ENCODE results near the gene IDH3B.

The IDH3B gene

DNA sequence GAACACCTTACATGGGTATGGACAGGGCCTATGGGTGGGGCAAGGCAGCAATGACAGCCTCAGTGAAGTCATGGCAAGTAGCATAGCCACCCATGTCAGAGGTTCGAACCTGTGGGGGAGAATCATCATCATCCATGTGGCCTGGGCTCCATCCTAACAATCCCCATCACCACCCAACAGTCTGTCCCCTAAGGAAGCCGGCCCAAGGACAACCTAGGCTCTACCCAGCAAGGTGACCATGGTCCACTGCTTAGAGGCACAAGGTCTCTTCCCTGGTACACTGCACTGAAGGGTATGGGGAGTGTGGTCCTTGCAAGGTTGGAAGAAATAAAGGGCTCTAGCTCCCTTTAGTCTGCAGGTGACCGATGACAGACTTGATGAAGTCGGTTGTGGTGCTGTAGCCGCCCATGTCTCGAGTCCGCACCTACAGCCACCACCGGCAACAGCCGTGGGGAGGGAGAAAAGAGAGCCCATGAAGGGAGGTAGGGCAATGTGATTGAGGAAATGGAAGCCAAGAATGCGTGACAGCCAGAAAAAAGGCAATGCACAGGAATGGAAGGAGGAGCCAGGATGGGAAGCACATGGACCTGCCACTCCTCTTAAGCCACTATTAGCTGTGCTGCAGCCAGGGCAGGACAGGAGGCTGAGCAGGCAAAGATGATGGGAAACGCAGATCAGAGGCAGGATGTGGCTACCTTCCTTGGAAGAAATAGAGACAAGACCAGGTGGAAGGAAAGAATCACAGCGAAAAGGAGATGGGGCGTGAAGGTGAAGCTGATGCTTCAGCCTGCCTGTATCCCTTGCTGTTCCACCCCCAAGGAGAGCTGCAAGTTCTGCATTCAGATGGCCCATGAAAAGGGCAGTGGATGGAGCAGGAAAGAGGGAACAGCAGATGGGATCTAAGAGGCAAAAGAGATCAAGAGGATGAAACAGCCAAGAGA, 5.3 kb downstream of the IDH3B start:
- DNase-seq (ENCODE audit: low read depth in 1 of 2, low spot score in 1 of 2), result no peak

DNA sequence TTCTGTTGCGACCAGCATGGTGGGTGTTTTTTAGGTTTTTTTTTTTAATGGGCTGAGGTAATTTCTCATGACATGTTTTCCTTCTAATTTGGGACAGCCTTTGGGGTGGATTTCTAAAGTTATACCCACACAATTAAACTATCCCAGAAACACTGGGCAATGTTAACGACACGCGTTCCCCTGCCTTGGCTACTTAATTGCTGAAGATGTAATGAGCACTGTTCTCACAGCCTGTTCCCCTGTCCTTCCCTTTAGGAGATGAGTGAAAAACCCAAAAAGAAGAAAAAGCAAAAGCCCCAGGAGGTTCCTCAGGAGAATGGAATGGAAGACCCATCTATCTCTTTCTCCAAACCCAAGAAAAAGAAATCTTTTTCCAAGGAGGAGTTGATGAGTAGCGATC, 6.3 kb downstream of the IDH3B start:
- DNase-seq (ENCODE audit: low read depth in 1 of 2, low spot score in 1 of 2), result no peak

DNA sequence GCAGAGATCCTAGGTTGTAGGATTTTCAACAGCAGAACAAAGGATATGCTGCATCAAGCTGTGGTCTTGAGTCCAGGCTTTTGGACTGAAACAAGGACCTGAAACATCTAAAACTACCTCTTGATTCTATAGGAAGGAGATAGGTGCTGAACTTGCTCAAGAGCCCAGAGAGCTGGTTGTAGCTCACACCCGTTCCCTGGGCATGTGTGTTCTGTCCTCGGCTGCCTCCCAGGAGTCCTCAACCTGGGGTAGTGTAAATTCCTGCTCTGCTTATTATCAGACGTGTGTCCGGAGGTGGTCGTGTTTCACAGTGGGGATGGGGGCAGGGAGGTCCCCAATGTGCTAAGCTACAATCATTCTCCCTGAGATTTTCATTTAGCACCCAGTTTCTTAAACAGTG, 6.8 kb downstream of the IDH3B start:
- DNase-seq (ENCODE audit: low read depth in 1 of 2, low spot score in 1 of 2), result no peak

DNA sequence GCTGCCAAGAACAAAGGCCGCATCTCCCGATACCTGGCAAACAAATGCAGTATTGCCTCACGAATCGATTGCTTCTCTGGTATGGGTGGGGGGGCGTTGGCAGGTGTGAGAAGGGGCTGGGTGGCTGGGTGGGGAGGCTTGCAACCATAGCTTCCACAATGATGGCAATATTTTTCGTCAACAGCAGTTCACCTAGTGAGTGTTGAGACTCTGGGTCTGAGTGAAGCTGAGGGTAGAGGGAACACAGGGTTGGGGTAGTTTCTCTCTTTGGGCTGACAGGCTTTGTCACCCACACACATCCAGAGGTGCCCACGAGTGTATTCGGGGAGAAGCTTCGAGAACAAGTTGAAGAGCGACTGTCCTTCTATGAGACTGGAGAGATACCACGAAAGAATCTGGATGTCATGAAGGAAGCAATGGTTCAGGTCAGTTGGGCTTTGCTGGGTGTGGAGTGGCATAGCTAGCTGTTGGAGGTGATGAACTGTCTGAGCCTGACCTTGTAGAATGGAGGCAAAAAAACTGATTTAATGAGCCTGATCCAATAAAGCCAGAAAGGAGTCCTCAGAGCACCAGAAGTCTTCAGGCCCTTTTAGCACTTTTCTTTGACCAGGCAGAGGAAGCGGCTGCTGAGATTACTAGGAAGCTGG, 7.4 kb downstream of the IDH3B start:
- no peak for DNase-seq (ENCODE audit: low read depth in 1 of 2, low spot score in 1 of 2)

DNA sequence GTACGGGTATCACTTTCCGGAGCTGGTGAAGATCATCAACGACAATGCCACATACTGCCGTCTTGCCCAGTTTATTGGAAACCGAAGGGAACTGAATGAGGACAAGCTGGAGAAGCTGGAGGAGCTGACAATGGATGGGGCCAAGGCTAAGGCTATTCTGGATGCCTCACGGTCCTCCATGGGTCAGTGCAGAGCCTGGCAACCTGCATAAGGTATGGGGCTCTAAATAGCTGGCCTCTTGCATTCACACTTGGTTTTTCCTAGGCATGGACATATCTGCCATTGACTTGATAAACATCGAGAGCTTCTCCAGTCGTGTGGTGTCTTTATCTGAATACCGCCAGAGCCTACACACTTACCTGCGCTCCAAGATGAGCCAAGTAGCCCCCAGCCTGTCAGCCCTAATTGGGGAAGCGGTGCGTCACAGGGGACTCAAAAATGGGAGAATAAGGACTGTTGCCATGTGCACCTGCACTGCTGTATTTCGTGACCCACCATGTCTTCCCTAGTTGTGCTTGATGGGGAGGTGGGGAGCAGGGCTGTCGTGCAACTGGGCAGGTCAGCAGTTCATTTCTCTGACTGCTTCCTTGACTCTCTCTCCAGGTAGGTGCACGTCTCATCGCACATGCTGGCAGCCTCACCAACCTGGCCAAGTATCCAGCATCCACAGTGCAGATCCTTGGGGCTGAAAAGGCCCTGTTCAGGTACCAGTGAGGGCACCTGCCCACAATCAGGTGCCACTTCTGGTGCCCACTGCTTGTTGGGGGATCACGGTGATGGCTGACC, 8.5 kb downstream of the IDH3B start:
- no peak for DNase-seq (ENCODE audit: low read depth in 1 of 2, low spot score in 1 of 2)

DNA sequence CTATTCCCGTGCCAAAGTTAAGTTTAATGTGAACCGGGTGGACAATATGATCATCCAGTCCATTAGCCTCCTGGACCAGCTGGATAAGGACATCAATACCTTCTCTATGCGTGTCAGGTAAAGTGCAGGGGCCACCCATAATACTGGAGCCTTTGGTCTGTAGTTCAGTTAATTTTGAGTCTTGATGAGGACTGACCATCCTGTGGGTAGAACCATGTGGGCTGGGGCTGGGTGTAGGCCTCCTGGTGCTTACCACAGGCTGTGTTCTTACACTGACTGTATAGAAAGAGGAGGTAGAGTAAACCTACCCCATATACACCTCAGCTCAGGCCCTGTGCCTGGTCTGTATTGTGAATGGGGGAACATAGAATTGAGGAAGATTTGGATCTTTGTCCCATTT, 9.2 kb downstream of the IDH3B start:
- DNase-seq (ENCODE audit: low read depth in 1 of 2, low spot score in 1 of 2), result no peak

DNA sequence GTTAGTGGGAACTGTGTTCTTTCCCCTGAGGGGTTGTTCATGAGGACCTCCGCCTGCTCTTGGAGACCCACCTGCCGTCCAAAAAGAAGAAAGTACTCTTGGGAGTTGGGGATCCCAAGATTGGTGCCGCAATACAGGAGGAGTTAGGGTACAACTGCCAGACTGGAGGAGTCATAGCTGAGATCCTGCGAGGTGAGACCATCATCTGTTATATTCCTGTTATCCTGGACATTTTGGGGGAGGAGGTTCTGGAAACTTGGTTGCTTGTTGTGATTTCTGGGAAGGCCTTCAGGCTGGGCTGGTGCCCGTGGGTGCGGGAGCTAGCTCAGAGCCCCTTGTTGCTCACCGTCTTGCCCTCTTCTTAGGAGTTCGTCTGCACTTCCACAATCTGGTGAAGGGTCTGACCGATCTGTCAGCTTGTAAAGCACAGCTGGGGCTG, 9.6 kb downstream of the IDH3B start:
- no peak for DNase-seq (ENCODE audit: low read depth in 1 of 2, low spot score in 1 of 2)

DNA sequence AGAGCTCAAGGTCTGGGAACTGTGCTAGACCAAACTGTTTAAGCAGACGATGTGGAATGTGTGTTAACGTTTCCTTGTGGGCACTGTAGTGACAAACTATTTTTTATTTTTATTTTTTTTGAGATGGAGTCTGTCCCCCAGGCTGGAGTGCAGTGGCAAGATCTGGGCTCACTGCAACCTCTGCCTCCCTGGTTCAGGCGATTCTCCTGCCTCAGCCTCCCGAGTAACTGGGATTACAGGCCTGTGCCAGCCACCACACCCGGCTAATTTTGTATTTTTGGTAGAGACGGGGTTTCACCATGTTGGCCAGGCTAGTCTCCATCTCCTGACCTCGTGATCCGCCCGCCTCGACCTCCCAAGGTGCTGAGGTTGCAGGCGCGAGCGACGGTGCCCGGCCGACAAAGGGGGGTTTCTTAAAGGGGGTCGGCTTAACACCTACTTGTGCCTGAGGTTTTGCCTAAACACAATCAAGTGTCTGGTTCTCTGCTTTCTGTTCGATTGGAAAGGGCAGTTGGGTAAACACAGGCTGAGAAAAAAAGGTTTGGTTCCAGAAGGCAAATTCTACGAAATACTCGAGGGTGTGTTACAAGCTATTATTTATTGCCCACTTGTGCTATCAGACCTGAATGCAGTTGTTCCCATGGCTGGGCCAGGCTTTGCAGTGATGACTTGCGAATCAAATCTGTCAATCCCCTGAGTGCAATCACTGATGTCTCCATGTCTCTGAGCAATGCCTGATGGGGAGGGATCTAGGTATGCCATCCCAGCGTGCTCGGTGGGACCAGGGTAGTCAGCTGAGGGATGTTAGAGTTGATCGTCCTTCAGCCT, 10.2 kb downstream of the IDH3B start:
- DNase-seq (ENCODE audit: low read depth in 1 of 2, low spot score in 1 of 2), result no peak

DNA sequence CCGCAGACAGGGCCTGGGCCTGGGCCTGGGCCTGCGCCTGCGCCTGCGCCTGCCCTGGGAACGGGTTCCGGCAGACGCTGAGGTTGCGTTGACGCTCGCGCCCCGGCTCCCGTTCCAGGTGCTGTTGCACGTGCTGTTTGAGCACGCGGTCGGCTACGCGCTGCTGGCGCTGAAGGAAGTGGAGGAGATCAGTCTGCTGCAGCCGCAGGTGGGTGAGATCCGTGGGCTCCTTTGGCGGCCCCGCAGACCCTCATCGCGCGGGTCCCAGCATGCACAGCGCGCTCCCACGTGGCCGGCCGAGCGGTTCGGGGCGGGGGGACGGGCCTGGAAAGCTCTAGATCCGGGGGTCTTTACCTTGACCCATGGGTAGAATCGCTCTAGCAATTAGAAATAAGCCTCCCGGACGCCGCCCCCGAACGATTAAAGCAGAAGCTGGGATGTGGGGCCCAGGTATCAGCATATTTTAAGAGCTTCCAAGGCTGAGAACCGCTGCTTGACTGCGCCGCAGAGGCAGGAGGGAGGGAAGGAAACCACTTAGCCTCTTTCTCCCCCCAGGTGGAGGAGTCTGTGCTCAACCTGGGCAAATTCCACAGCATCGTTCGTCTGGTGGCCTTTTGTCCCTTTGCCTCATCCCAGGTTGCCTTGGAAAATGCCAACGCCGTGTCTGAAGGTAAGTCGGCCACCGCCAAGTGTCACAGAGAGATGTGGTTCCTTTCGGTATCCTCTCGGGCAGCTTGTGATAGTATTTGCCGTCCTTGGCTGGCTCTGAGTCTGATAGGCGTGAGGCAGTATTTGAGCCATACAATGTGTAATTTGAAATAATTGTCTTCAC, 11.1 kb downstream of the IDH3B start:
- DNase-seq (ENCODE audit: low read depth in 1 of 2, low spot score in 1 of 2), result no peak

DNA sequence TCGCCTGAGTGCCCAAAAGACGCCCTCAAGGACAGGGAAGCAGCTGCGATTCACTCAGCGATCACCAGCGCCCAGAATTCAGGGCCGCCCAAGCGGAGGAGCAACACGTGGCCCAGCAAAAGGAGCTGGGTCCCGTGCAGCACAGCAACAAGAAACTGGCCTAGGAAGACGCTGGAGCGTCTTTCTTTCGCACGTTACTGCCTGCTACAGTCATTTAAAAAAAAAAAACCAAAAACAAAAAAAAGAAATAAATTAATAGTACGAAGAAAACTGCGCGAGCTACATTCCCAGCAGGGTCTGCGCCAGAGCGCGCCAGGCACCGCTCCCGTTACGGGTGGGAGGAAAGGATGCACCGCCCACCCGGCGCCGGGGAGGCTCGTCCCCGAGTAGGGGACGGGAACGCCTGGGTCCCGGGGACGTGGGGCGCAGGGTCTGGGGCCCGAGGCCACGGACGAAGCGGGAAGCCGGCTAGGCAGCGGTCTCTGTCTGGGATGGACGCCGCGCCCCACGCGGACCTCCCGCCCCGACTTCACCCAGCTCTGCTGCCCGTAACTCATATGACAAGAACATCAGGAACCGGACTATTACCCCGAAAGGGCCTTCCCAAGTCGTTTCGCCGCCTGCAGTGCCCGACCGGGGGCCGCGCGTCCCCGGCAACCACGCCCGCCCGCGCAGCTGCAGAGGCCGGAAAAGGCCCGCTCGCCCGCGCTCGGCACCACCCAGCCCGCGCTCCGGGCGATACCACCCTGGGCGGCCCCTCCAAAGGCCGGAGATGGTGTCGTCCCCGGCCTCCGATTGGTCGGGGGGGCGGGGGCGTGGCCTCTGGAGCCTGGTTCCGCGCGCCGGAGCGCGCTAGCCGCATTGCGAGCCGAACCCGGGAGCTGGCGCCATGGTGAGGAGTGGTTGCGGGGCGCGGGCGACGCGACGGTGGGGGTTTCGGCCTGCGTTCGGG, 12.0 kb downstream of the IDH3B start, which contains the start of gene NOP56:
Gene NOP56 (plus strand): TSS at position 861 of the 952 bp plus-strand sequence. CDS start 29 bp downstream, at position 890.
- DNase-seq (ENCODE audit: low read depth in 1 of 2, low spot score in 1 of 2), result peak; percentile 92

DNA sequence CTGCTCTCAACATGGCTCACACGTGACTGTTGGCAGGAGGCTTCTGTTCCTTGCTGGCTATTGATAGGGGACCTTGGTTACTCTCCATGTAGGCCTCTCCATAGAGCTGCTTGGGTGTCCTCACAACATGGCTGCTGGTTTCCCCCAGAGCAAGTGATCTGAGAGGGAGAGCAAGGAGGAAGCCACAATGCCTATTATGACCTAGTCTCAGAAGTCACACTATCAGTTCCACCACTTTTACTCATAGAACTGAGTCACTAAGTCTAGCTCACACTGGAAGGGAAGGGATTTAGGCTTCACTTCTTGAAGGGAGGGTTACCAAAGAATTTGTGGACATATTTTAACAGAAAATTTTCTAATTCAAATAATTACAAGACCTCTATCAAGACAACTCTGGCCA, 20.3 kb downstream of the IDH3B start:
- DNase-seq (ENCODE audit: low read depth in 1 of 2, low spot score in 1 of 2), result no peak

DNA sequence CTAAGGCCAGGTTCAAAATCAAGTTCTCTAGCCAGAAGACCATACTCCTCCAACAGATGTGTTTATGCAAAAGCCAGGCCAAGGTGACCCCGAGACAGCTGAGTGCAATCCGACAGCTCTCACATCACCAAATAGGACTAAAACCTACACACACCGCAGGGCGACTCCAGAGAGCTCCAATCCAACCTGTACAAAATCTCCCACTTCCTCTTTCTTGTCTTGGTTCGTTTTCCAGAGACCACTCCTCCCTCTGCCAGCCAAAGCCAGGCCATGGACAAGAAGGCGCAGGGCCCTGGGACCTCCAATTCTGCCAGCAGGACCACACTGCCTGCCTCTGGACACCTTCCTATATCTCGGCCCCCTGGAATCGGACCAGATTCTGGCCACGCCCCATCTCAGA, 23.1 kb downstream of the IDH3B start:
- DNase-seq (ENCODE audit: low read depth in 1 of 2, low spot score in 1 of 2), result no peak

DNA sequence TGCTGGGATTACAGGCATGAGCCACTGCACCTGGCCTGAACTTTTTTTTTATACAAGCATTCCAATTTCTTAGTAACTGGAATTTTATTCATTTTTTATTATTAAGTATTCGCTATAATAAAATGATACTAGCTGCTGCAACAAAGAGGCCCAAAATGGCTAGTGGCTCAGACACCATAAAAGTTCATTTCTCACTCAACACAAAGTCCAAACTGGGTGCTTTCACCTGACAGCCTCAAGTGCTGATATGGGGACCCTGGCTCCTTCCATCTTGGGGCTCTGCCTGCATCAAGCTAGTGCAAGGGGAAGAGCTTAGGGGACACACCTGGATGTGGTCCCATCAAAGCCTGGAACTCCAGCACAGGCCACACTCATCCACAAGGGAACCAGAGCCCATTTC, 23.8 kb downstream of the IDH3B start:
- DNase-seq (ENCODE audit: low read depth in 1 of 2, low spot score in 1 of 2), result no peak

DNA sequence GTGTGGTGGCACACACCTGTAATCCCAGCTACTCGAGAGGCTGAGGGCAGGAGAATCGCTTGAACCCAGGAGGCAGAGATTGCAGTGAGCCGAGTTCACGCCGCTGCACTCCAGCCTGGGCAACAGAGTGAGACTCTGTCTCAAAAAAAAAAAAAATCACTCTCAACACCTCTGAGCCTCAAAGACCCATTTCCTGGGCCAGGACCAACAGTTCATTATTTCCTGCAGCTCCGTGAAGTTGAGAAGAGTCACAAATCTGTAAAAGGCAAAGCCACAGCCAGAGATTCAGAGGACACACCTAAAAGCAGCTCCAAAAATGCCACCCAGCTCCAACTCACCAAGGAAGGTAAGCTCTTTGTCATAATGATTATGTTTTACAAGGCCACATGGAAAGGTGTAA, 26.8 kb downstream of the IDH3B start:
- no peak for DNase-seq (ENCODE audit: low read depth in 1 of 2, low spot score in 1 of 2)

DNA sequence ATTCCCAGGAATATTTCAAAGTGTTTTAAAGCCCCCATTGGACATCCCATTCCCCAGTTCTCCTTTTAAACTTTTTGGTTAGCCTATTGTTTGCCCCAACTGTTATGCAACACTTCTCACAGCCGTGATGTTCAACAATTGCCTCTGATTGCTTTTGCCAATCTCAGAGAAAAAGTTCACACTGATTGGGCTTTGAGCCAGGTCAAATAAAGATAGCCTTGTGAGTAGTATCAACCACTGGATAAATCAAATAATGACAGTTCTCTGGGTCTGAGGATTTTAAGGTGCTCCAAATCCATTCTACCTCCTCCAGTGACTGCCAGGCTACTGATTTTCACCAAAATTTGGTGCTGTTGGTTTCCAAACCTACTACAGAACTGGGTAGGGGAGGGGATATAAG, 30.6 kb downstream of the IDH3B start:
- no peak for DNase-seq (ENCODE audit: low read depth in 1 of 2, low spot score in 1 of 2)

DNA sequence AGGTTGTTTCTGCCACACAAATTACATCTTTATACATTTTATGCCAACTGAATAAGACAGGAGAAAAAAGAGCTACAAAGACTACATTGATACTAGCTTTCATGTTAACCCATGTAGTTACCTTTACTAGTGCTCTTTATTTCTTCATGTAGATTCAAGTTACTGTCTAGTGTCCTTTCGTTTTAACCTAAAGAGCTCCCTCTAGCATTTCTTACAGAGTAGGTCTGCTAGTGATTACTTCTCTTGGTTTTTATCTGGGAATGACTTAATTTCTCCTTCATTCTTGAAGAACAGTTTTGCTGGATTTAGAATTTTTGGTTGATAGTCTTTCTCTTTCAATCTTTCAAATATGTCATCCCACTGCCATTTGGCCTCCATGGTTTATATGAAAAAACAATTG, 32.8 kb downstream of the IDH3B start:
- no peak for DNase-seq (ENCODE audit: low read depth in 1 of 2, low spot score in 1 of 2)

DNA sequence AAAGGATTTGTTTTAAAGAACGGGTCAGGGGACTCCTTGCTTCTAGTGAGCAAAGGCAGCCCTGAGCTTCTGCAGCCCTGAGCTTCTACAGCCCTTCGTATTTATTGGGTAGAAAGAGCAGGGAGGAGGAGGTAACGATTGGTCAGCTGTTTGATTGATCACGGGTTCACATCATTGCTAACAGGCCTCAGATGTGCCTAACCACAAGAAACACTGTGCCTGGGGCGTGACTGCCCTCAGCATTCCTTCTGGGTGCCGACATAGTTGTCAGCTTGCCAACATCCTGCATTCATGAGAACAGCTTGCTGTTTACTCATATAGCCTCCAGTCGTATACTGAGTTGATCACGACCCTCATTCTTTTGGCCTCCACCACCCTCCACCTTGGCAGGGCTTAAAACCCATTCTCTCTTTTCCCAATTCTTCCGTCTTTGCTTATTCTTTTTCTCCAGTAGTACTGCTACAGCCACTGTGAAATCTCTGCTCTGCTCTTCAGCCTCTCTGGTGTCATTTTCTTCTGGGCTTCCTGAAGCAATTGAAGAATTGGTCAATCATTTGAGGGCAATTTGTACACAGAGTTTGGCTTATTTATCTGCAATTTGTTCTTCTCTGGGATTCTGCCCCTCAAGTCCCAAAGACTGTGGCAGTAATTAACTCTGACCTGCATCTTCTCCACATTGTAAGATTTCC, 37.0 kb downstream of the IDH3B start:
- DNase-seq (ENCODE audit: low read depth in 1 of 2, low spot score in 1 of 2), result no peak

DNA sequence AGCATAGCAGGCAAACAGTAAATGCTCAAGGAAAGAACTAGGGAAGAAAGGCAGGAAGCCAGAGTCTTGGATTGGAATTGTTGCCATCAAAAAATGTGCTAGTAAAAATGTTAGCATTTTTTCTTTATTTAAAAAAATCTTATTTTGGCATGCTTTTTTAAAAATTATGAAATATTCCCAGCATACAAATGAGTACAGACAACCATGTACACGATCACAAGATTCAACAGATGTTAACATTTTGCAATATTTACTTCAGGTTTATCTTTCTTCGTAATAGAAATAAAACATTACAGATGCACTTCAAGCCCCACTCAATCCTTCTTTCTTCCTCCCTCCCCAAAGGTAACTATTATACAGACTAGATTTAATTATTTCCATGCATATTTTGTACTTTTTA, 39.0 kb downstream of the IDH3B start:
- DNase-seq (ENCODE audit: low read depth in 1 of 2, low spot score in 1 of 2), result no peak
